ENCODE measurements around the gene RAD54L2.
A peak's percentile ranks its signal among the peaks of the same experiment; 100 is the strongest.
"Not testable (repeated sequence)": the region's sequence is repeated elsewhere in the genome, so short reads cannot be mapped to it uniquely, and the experiment has no call there.

The RAD54L2 gene

GRCh38 chr3:51522273-51522962 lies 16.1 kb upstream of the RAD54L2 start:
- Histone ChIP-seq H3F3A (ENCODE audit: control insufficient read depth, insufficient read depth) (no peaks in the 10 kb centered on the region), H3K9me3 (ENCODE audit: control insufficient read depth, insufficient read depth, low read length) (no peaks in the 10 kb centered on the region), H3K4me2 (ENCODE audit: low read length) (no peak overlapping the region)

GRCh38 chr3:51524874-51525273 lies 13.6 kb upstream of the RAD54L2 start:
- not testable (repeated sequence) for H3K4me3 ChIP-seq (ENCODE audit: low read length); H3K27me3 ChIP-seq (ENCODE audit: control insufficient read depth, low read length); H3F3A ChIP-seq (ENCODE audit: control insufficient read depth, insufficient read depth); H3K36me3 ChIP-seq (ENCODE audit: control insufficient read depth, low read length); H3K9me3 ChIP-seq (ENCODE audit: control insufficient read depth, insufficient read depth, low read length); H3K4me1 ChIP-seq (ENCODE audit: control insufficient read depth, low read length); H4K20me1 ChIP-seq (ENCODE audit: control insufficient read depth, insufficient read depth, low read depth, low read length); H3K27ac ChIP-seq (ENCODE audit: low read depth, low read length); H3K4me2 ChIP-seq (ENCODE audit: low read length); H3K79me2 ChIP-seq (ENCODE audit: control insufficient read depth, low read length); H3K9me2 ChIP-seq (replicated peaks; ENCODE audit: control insufficient read depth, low read length)

More at GRCh38 chr3:51522273-51522962, 16.1 kb upstream of the RAD54L2 start:
- no peaks in the 10 kb centered on the region for H4K20me1 ChIP-seq (ENCODE audit: control insufficient read depth, insufficient read depth, low read depth, low read length)
- no peak overlapping the region for H3K27ac ChIP-seq (ENCODE audit: low read depth, low read length)
- H3K79me2 ChIP-seq (ENCODE audit: control insufficient read depth, low read length) = no peaks in the 10 kb centered on the region
- no peaks in the 10 kb centered on the region; the same call in 1 of the 2 replicates for H3K27me3 ChIP-seq (ENCODE audit: control insufficient read depth, low read length)
- H3K4me3 ChIP-seq (ENCODE audit: low read length) = no peak overlapping the region
- peaks cover 3% of the 10 kb centered on the region; the same call in 1 of the 2 replicates for H3K4me1 ChIP-seq (ENCODE audit: control insufficient read depth, low read length)
- no peaks in the 10 kb centered on the region for H3K9me2 ChIP-seq (replicated peaks; ENCODE audit: control insufficient read depth, low read length)
- no peak for TF ChIP-seq EZH2phosphoT487 (IDR thresholded peaks at IDR 0.05; ENCODE audit: borderline replicate concordance, low read length)
- TF ChIP-seq, protein P1, sequence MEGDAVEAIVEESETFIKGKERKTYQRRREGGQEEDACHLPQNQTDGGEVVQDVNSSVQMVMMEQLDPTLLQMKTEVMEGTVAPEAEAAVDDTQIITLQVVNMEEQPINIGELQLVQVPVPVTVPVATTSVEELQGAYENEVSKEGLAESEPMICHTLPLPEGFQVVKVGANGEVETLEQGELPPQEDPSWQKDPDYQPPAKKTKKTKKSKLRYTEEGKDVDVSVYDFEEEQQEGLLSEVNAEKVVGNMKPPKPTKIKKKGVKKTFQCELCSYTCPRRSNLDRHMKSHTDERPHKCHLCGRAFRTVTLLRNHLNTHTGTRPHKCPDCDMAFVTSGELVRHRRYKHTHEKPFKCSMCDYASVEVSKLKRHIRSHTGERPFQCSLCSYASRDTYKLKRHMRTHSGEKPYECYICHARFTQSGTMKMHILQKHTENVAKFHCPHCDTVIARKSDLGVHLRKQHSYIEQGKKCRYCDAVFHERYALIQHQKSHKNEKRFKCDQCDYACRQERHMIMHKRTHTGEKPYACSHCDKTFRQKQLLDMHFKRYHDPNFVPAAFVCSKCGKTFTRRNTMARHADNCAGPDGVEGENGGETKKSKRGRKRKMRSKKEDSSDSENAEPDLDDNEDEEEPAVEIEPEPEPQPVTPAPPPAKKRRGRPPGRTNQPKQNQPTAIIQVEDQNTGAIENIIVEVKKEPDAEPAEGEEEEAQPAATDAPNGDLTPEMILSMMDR (IDR thresholded peaks at IDR 0.05; ENCODE audit: low read depth, low read length, poor library complexity, severe bottlenecking) = no peak
- H3K36me3 ChIP-seq (ENCODE audit: control insufficient read depth, low read length) = no peaks in the 10 kb centered on the region

GRCh38 chr3:51530485-51530884 lies 8.0 kb upstream of the RAD54L2 start:
- H3K4me3 ChIP-seq (ENCODE audit: low read length) = no peak overlapping the region
- H3K79me2 ChIP-seq (ENCODE audit: control insufficient read depth, low read length) = no peaks in the 10 kb centered on the region
- no peaks in the 10 kb centered on the region for H3K4me1 ChIP-seq (ENCODE audit: control insufficient read depth, low read length)
- H3K36me3 ChIP-seq (ENCODE audit: control insufficient read depth, low read length) = no peaks in the 10 kb centered on the region
- H4K20me1 ChIP-seq (ENCODE audit: control insufficient read depth, insufficient read depth, low read depth, low read length) = no peaks in the 10 kb centered on the region
- TF ChIP-seq, protein P1 (IDR thresholded peaks at IDR 0.05; ENCODE audit: low read depth, low read length, poor library complexity, severe bottlenecking) = no peak
- no peak for TF ChIP-seq EZH2phosphoT487 (IDR thresholded peaks at IDR 0.05; ENCODE audit: borderline replicate concordance, low read length)
- no peaks in the 10 kb centered on the region for H3K27me3 ChIP-seq (ENCODE audit: control insufficient read depth, low read length)
- no peaks in the 10 kb centered on the region for H3K9me2 ChIP-seq (replicated peaks; ENCODE audit: control insufficient read depth, low read length)
- no peak overlapping the region for H3K4me2 ChIP-seq (ENCODE audit: low read length)
- H3K9me3 ChIP-seq (ENCODE audit: control insufficient read depth, insufficient read depth, low read length) = no peaks in the 10 kb centered on the region
- H3F3A ChIP-seq (ENCODE audit: control insufficient read depth, insufficient read depth) = no peaks in the 10 kb centered on the region
- H3K27ac ChIP-seq (ENCODE audit: low read depth, low read length) = no peak overlapping the region

GRCh38 chr3:51535146-51536019 lies 3.1 kb upstream of the RAD54L2 start:
- Histone ChIP-seq H3K79me2 (ENCODE audit: control insufficient read depth, low read length) (peaks cover 25% of the 10 kb centered on the region), H4K20me1 (ENCODE audit: control insufficient read depth, insufficient read depth, low read depth, low read length) (no peaks in the 10 kb centered on the region), H3K4me3 (ENCODE audit: low read length) (no peak overlapping the region), H3K36me3 (ENCODE audit: control insufficient read depth, low read length) (peaks cover 3% of the 10 kb centered on the region), H3K4me2 (ENCODE audit: low read length) (no peak overlapping the region), H3F3A (ENCODE audit: control insufficient read depth, insufficient read depth) (0 out of 2 replicates have a peak, but pooled peaks cover 3% of the 10 kb centered on the region), H3K9me3 (ENCODE audit: control insufficient read depth, insufficient read depth, low read length) (no peaks in the 10 kb centered on the region), H3K27ac (ENCODE audit: low read depth, low read length) (no peak overlapping the region), H3K4me1 (ENCODE audit: control insufficient read depth, low read length) (peaks cover 19% of the 10 kb centered on the region), H3K27me3 (ENCODE audit: control insufficient read depth, low read length) (no peaks in the 10 kb centered on the region), H3K9me2 (replicated peaks; ENCODE audit: control insufficient read depth, low read length) (no peaks in the 10 kb centered on the region)
- TF ChIP-seq EZH2phosphoT487 (IDR thresholded peaks at IDR 0.05; ENCODE audit: borderline replicate concordance, low read length) = no peak
- TF ChIP-seq, protein P1 (IDR thresholded peaks at IDR 0.05; ENCODE audit: low read depth, low read length, poor library complexity, severe bottlenecking) = no peak

DNA sequence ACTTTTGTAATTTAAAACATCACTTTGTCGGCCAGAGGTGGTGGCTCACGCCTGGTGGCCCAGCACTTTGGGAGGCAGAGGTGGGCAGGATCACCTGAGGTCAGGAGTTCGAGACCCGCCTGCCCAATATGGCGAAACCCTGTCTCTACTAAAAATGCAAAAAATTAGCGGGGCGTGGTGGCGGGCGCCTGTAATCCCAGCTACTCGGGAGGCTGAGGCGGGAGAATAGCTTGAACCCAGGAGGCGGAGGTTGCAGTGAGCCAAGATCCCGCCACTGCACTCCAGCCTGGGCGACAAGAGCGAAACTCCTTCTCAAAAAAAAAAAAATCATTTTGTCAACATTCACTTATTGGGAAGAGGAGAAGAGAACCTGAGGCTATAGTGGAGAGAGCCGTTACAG lies 888 bp upstream of the RAD54L2 start:
- not testable (repeated sequence) for H3K9me2 ChIP-seq (replicated peaks; ENCODE audit: control insufficient read depth, low read length); H3F3A ChIP-seq (ENCODE audit: control insufficient read depth, insufficient read depth); H4K20me1 ChIP-seq (ENCODE audit: control insufficient read depth, insufficient read depth, low read depth, low read length); H3K27me3 ChIP-seq (ENCODE audit: control insufficient read depth, low read length); H3K36me3 ChIP-seq (ENCODE audit: control insufficient read depth, low read length); H3K9me3 ChIP-seq (ENCODE audit: control insufficient read depth, insufficient read depth, low read length); H3K27ac ChIP-seq (ENCODE audit: low read depth, low read length)
- H3K4me3 ChIP-seq (ENCODE audit: low read length) = peak overlapping the region; percentile 91
- H3K4me2 ChIP-seq (ENCODE audit: low read length) = peak overlapping the region; percentile 70
- H3K4me1 ChIP-seq (ENCODE audit: control insufficient read depth, low read length) = peaks cover 22% of the 10 kb centered on the region
- H3K79me2 ChIP-seq (ENCODE audit: control insufficient read depth, low read length) = peaks cover 42% of the 10 kb centered on the region

Measured in DOHH2 (cell line).